Uterus (tissue), 4 donors: Measurements from ENCODE around the gene SMIM5. TPM values are rescaled to one million over a fixed set of nuclear protein-coding genes. Genes with fewer than 3 reads are reported as not detected.

Source experiments
- DNase-seq, 2 donors: peaks; one replicate each; pipeline ENCODE4 v3.0.0-alpha.2; 2019 to 2020
- H3K27ac ChIP-seq, 2 donors: fragments of 200-600 bp; sonication (generic); 1 replicate in 1 of 2; 2 replicates in 1 of 2; pipeline ENCODE4 v1.5.1; 2016 to 2018
- H3K27me3 ChIP-seq, 2 donors: fragments of 200-600 bp; sonication (generic); one replicate each; pipeline ENCODE4 v1.5.1; 2018 to 2019; ENCODE audit warnings: control low read depth in 1 of 2
- H3K36me3 ChIP-seq, 2 donors: fragments of 200-600 bp; sonication (generic); one replicate each; pipeline ENCODE4 v1.5.1; 2019; ENCODE audit warnings: control low read depth in 1 of 2
- H3K4me1 ChIP-seq, 2 donors: fragments of 200-600 bp; sonication (generic); one replicate each; pipeline ENCODE4 v1.5.1; 2018 to 2019; ENCODE audit warnings: control low read depth in 1 of 2
- H3K4me3 ChIP-seq, 2 donors: fragments of 200-600 bp; sonication (generic); 1 replicate in 1 of 2; 2 replicates in 1 of 2; pipeline ENCODE4 v1.5.1; 2018 to 2019; ENCODE audit warnings: mild to moderate bottlenecking in 1 of 2
- H3K9me3 ChIP-seq, 2 donors: fragments of 200-600 bp; sonication (generic); one replicate each; pipeline ENCODE4 v1.5.1; 2019; ENCODE audit warnings: control low read depth in 1 of 2
- CTCF ChIP-seq, 4 experiments: fragments of 200-600 bp in 2 of 4; fragments of 450-650 bp in 2 of 4; sonication (generic) in 2 of 4; IDR thresholded peaks; one replicate each; pipeline ENCODE4 v1.5.1; 2016 to 2019; ENCODE audit warnings: antibody characterized with exemption in 4 of 4, mild to moderate bottlenecking in 2 of 4, moderate library complexity in 1 of 4
- POLR2A ChIP-seq, 2 donors: fragments of 450-650 bp; IDR thresholded peaks; one replicate each; pipeline ENCODE4 v1.6.1; 2016; ENCODE audit warnings: antibody characterized with exemption in 2 of 2, mild to moderate bottlenecking in 1 of 2, moderate library complexity in 1 of 2
- intact Hi-C: fragments of 100-400 bp; cut with DNase I; formaldehyde crosslinking; loops from one replicate; pipeline ENCODE4 v1.15.1; 2023; ENCODE audit warnings: low total_unique reads
- total RNA-seq, 4 donors: library from RNA; depleted of rRNA in 3 of 4; stranded (reverse); fragments of >200 nt in 3 of 4; gene quantifications; one replicate each; pipeline versions ENCODE4 v1.1.0 to v1.2.4, GENCODE V29; 2014 to 2023
- donor health status: DM: yes; HTN: yes; CAD: no.

SMIM5 gene
- total RNA-seq, 4 donors from 2014 or later = 0.85 to 2.2 TPM; not detected in 2

- H3K9me3 ChIP-seq = no peaks in the 10 kb centered on the region
- no peak overlapping the region for H3K4me3 ChIP-seq
- no peaks in the 10 kb centered on the region for H3K4me1 ChIP-seq
- DNase-seq = no peak
- no peaks in the 10 kb centered on the region for H3K36me3 ChIP-seq
- H3K27me3 ChIP-seq = no peaks in the 10 kb centered on the region
- TF ChIP-seq CTCF (IDR thresholded peaks at IDR 0.05) = no peak
- TF ChIP-seq POLR2A (IDR thresholded peaks at IDR 0.05) = no peak
- H3K27ac ChIP-seq = no peak overlapping the region
- intact Hi-C loops = no loop called here
These were observed 16.5 kb downstream of the SMIM5 start for GRCh38 chr17:75649687-75650086.

- Histone ChIP-seq H3K36me3 (no peaks in the 10 kb centered on the region), H3K4me1 (no peaks in the 10 kb centered on the region), H3K4me3 (no peak overlapping the region), H3K9me3 (no peaks in the 10 kb centered on the region), H3K27me3 (no peaks in the 10 kb centered on the region), H3K27ac (no peak overlapping the region)
- TF ChIP-seq POLR2A (IDR thresholded peaks at IDR 0.05) (no peak), CTCF (IDR thresholded peaks at IDR 0.05) (no peak)
- intact Hi-C loops = no loop called here
- DNase-seq = no peak
These were observed 17.6 kb downstream of the SMIM5 start for GRCh38 chr17:75650874-75651273.

DNA sequence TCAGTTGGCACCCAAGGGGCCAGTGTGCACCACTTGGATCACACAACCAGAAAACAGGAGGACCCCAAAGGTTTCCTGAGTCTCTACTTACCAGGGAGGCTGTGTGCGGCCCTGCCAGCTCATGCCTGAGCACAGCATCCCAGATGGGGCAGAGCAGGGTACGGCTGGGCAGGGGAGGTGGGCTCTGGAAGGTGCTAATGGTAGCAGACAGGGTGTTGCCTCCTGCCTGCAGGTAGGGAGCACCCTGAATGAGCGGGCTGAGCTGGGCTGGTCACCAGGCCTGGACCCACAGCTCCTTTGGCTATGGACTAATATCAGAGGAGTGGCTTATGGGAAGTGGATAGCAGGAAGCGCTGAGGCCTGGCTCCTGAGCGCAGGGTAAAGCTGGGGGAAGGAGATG, 19.1 kb downstream of the SMIM5 start:
- Histone ChIP-seq H3K27ac (no peak overlapping the region), H3K4me1 (no peaks in the 10 kb centered on the region), H3K9me3 (no peaks in the 10 kb centered on the region), H3K27me3 (no peaks in the 10 kb centered on the region), H3K36me3 (no peaks in the 10 kb centered on the region), H3K4me3 (no peak overlapping the region)
- intact Hi-C loops = no loop called here
- no peak for DNase-seq
- TF ChIP-seq POLR2A (IDR thresholded peaks at IDR 0.05) = no peak
- TF ChIP-seq CTCF (IDR thresholded peaks at IDR 0.05) = no peak

GRCh38 chr17:75652934-75653549, 19.8 kb downstream of the SMIM5 start:
- H3K27me3 ChIP-seq = no peaks in the 10 kb centered on the region
- H3K9me3 ChIP-seq = no peaks in the 10 kb centered on the region
- no peak overlapping the region for H3K4me3 ChIP-seq
- intact Hi-C loops = no loop called here
- no peak overlapping the region for H3K27ac ChIP-seq
- no peaks in the 10 kb centered on the region for H3K4me1 ChIP-seq
- DNase-seq = no peak
- H3K36me3 ChIP-seq = no peaks in the 10 kb centered on the region
- TF ChIP-seq CTCF (IDR thresholded peaks at IDR 0.05) (peak in 3 of 4 experiments; percentile 40 to 48 (median 42)), POLR2A (IDR thresholded peaks at IDR 0.05) (no peak)

DNA sequence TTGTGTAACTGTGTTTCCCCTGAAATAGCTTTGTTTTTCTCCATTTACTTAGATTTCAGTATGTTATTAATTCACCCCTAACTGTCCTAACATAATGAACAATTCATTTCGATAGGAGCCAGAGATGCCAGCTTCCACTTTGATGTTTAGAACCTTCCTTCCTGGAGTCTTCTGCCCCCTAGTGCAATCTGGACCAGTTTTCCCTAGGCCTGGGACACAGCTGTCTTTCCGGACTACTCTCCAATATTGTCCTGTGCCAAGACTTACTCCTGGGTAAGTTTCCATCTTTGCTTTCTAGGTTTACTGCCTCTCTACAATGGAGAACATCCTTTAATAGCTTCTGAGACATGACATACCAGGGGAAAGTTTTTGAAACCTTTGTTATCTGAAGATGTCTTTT, 20.9 kb downstream of the SMIM5 start:
- Histone ChIP-seq H3K27me3 (no peaks in the 10 kb centered on the region), H3K36me3 (no peaks in the 10 kb centered on the region), H3K27ac (no peak overlapping the region), H3K4me3 (no peak overlapping the region), H3K4me1 (no peaks in the 10 kb centered on the region), H3K9me3 (no peaks in the 10 kb centered on the region)
- intact Hi-C loops = no loop called here
- DNase-seq = no peak
- TF ChIP-seq CTCF (IDR thresholded peaks at IDR 0.05) = peak in 1 of 4 experiments; percentile 18
- TF ChIP-seq POLR2A (IDR thresholded peaks at IDR 0.05) = no peak
